NB4 (cell line): ENCODE measurements around the gene UNC13D.

Experiments
- DNase-seq: peaks from one replicate; pipeline ENCODE4 v3.0.0; 2010; ENCODE audit warnings: low read depth
- H3K4me3 ChIP-seq: one replicate; pipeline ENCODE4 v1.5.1; 2011; ENCODE audit warnings: mild to moderate bottlenecking, low read depth, low read length, moderate library complexity
- MYC ChIP-seq: IDR thresholded peaks from 2 replicates; pipeline ENCODE4 v1.6.1; 2011; ENCODE audit warnings: low read depth, low read length
- POLR2A ChIP-seq: IDR thresholded peaks from 2 replicates; pipeline ENCODE4 v1.6.1; 2011; ENCODE audit warnings: mild to moderate bottlenecking; ENCODE audit not compliant: insufficient read length; ENCODE audit errors: extremely low read depth
- TF ChIP-seq, protein P1 (sequence below): IDR thresholded peaks from one replicate; pipeline ENCODE4 v1.5.1; 2012; ENCODE audit warnings: low read depth, low read length
- TF ChIP-seq, protein P2 (sequence below): IDR thresholded peaks from 2 replicates; pipeline ENCODE4 v1.6.1; 2011; ENCODE audit warnings: low read depth, low read length

UNC13D gene

DNA sequence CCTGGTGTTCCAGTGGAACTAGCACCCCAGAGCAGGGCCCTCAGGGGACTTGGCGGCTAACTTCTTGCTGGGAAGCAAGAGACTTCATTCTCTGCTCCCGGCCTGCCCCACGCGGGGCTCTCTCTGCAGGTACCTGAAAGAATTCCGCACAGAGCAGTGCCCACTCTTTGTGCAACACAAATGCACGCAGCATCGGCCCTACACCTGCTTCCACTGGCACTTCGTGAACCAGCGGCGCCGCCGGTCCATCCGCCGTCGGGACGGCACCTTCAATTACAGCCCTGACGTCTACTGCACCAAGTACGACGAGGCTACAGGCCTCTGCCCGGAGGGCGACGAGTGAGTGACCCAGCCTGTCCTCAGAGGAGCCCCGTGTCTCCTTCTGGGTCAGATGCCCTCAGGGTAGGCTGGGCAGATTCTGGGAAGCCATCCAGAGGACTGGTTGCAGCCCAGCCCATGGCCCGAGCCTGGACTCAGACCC, 34.5 kb downstream of the UNC13D start:
- no peak for DNase-seq
- TF ChIP-seq, protein P1, sequence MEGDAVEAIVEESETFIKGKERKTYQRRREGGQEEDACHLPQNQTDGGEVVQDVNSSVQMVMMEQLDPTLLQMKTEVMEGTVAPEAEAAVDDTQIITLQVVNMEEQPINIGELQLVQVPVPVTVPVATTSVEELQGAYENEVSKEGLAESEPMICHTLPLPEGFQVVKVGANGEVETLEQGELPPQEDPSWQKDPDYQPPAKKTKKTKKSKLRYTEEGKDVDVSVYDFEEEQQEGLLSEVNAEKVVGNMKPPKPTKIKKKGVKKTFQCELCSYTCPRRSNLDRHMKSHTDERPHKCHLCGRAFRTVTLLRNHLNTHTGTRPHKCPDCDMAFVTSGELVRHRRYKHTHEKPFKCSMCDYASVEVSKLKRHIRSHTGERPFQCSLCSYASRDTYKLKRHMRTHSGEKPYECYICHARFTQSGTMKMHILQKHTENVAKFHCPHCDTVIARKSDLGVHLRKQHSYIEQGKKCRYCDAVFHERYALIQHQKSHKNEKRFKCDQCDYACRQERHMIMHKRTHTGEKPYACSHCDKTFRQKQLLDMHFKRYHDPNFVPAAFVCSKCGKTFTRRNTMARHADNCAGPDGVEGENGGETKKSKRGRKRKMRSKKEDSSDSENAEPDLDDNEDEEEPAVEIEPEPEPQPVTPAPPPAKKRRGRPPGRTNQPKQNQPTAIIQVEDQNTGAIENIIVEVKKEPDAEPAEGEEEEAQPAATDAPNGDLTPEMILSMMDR = no peak
- TF ChIP-seq MYC = no peak
- no peak for TF ChIP-seq POLR2A
- TF ChIP-seq, protein P2, sequence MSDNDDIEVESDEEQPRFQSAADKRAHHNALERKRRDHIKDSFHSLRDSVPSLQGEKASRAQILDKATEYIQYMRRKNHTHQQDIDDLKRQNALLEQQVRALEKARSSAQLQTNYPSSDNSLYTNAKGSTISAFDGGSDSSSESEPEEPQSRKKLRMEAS = no peak
- H3K4me3 ChIP-seq = no peak overlapping the region

DNA sequence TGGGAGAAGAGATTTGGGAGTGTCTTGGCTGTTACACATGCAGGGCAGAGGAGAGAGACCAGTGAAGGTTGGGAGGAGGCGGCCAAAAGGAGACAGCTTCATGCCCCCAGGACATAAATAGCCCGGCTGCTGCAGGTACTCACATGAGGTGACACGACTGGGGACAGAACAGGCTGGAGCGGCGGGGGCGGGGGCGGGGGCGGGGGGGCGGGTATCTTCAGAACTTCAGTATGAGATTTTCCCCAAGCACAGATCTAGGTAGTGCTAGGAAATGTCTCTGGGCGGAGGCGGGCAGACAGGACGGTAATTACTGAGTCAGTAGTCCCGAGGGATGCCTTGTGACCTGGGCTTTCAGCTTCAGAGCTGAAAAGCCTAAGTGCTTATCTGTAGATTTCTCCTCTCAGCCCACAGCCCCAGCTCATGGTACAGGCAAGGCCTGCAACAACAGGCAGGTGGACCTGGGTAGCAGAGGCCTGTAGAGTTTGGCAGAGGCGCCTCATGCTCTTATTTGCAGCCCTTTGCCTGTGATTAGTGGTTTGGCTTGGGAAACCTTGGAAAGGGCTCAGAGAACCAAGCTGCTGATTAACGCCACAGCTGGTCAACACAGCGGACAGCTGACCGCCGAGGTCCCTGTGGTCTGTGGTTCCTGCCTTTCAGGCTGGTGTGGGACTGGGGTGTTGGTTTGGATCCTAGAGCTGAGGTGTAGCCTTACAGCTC, 35.1 kb downstream of the UNC13D start:
- peak; percentile 77 for DNase-seq

DNA sequence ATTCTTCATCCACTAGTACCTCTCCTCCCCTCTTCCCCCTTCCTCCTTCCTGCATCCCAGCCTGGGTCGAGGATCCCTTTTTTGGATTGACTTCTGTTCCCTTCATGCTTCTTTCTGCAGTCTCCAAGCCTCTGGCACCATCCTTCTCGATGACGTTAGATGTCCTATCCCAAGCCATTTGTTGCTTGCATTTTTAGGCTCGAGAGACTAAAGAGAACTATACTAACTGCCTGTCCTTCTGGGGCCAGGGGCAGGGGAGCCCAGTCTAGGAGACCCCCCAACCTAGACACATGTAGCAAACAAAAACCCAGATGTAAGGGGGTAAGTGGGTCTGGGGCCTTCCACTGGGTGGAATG, 35.7 kb downstream of the UNC13D start:
- no peak overlapping the region for H3K4me3 ChIP-seq
- no peak for DNase-seq
- TF ChIP-seq, protein P1 = no peak
- TF ChIP-seq POLR2A (no peak), MYC (no peak)
- TF ChIP-seq, protein P2 = no peak

More for the DNA sequence above, 35.1 kb downstream of the UNC13D start:
- H3K4me3 ChIP-seq = no peak overlapping the region
- TF ChIP-seq, protein P2 = no peak
- TF ChIP-seq MYC (no peak), POLR2A (no peak)
- TF ChIP-seq, protein P1 = no peak

DNA sequence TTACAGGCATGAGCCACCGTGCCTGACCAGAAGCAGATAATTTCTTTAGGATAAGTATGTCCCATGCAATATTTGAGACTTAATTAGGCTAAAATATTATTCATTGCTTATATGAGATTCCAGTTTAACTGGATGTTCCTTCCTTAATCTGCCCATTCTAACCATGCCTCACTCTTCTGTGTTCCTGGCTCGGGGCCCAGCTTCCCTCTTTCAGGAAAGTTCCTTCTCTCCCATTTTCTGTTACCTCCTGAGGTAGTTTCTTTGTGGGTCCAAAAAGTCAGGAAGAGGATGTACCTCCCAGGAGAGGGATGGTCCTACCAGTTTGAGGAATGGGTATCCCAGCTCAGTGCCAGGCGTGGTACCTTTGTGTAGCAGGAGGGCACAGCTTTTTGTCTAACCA, 36.3 kb downstream of the UNC13D start:
- TF ChIP-seq, protein P1 = no peak
- no peak for DNase-seq
- no peak overlapping the region for H3K4me3 ChIP-seq

DNA sequence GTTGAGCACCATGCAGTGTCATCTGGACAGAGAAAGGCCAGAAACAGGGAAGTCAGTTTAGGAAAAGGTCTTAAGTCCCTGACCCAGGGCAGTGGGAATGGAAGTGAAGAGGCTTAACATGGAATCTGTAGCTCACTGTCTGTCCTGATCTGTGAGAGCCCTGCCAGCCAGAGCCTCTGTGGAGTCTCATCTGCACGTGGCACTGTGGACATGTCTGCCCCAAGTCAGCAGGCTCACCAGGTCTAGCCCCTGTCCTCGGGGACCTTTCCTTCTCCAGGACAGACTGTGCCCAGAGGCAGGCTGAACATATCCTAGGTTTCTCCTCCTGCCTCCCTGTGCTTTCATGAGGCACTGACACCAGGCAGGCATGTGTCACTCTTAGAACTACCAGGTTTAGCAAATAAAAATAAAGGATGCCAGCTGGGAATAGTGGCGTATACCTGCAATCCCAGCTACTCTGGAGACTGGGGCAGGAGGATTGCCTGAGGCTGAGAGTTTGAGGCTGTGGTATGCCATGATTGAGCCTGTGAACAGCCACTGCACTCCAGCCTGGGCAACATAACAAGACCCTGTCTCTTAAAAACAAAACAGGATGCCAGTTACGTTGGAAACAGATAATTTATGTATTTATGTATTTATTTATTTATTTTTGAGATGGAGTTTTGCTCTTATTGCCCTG, 37.2 kb downstream of the UNC13D start:
- H3K4me3 ChIP-seq = no peak overlapping the region
- TF ChIP-seq, protein P2 = no peak
- TF ChIP-seq POLR2A = no peak
- TF ChIP-seq, protein P1 = no peak
- TF ChIP-seq MYC = no peak
- no peak for DNase-seq
